Retinal pigment epithelial cell (primary cell): ENCODE results near the gene SLC38A9.
A peak's percentile ranks its signal among the peaks of the same experiment; 100 is the strongest.

ENCODE experiments used
- DNase-seq: peaks from one replicate; pipeline ENCODE4 v3.0.0-alpha.2; 2010; ENCODE audit warnings: low read depth
- H3K4me3 ChIP-seq: 2 replicates; pipeline ENCODE4 v1.5.1; 2011; ENCODE audit warnings: mild to moderate bottlenecking, low read length, control low read depth, moderate library complexity
- TF ChIP-seq, protein P1 (sequence below): conservative IDR thresholded peaks from 2 replicates; pipeline ENCODE4 v1.5.1; 2011; ENCODE audit warnings: low read depth, low read length, control low read depth, inconsistent platforms

SLC38A9 gene

DNA sequence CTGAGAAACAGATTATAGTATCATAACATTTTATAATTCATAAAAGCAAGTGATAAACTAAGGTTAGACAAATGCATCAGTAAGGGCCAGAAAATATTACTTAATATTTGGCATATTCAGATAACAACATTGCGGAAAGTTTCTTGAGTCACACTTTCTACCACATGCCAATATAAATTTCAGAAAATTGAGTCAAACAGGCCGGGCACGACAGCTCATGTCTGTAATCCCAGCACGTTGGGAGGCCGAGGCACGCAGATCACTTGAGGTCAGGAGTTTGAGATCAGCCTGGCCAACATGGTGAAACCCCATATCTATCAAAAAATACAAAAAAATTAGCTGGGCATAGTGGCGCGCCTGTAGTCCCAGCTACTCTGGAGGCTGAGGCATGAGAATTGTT lies 47.1 kb downstream of the SLC38A9 start:
- TF ChIP-seq, protein P1, sequence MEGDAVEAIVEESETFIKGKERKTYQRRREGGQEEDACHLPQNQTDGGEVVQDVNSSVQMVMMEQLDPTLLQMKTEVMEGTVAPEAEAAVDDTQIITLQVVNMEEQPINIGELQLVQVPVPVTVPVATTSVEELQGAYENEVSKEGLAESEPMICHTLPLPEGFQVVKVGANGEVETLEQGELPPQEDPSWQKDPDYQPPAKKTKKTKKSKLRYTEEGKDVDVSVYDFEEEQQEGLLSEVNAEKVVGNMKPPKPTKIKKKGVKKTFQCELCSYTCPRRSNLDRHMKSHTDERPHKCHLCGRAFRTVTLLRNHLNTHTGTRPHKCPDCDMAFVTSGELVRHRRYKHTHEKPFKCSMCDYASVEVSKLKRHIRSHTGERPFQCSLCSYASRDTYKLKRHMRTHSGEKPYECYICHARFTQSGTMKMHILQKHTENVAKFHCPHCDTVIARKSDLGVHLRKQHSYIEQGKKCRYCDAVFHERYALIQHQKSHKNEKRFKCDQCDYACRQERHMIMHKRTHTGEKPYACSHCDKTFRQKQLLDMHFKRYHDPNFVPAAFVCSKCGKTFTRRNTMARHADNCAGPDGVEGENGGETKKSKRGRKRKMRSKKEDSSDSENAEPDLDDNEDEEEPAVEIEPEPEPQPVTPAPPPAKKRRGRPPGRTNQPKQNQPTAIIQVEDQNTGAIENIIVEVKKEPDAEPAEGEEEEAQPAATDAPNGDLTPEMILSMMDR: no peak
- no peak for DNase-seq
- H3K4me3 ChIP-seq: no peak overlapping the region

DNA sequence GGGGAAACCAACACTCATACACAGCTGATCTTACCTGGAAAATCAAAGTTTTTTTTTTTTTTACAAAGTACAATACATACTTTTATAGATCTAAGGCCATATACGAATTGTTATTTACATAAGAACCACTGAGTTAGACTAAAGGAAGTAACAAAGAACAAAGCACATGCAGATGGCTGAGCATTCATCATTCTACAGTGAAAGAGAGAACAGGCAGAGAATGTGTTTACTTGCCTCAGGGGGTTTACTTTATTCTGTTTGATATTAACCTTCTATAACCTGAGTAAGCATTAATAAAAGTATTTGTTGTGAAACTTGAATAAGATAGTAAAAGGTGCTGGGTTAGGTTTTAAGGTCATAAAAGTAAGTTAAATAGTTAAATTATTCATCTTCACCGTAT lies 54.7 kb downstream of the SLC38A9 start:
- H3K4me3 ChIP-seq: no peak overlapping the region
- no peak for DNase-seq
- TF ChIP-seq, protein P1: no peak

DNA sequence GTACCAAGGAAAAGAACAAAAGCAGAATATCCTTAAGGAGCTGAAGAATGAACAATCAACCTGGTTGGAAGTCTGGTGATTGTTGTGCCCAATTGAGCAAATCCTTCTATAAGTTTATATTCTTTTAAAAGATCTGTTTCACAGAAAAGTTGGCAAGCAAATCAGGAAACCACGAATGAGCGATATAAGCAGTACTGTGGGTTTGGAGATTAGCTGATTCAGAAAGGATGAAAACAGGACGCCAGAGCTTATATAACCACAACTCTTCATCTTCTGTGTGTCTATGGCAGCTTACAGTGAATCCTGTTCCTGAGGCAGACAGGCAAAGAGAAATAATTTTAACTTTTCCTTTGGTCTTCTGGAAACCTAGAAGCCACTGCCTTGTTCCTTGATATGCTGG lies 61.7 kb downstream of the SLC38A9 start:
- TF ChIP-seq, protein P1: no peak
- DNase-seq: peak; percentile 63
- no peak overlapping the region for H3K4me3 ChIP-seq

DNA sequence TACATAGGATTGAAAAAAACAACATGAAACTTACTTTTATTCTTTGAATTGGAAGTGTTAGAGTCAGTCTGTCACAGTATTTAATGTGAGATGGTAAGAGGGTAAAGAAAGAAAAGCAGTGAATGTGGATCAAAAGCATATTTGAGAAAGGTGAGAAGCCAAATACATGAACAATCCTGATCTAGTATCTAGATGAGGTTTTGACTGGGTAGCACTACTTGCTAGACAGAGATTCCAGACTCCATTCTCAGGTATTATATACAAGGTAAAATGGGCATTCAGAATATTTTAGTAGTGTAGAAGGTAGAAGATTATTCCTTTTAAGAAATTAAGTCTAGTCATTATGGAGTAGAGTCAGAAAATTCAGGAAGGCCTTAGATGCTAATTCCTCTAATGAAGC lies 62.2 kb downstream of the SLC38A9 start:
- DNase-seq: no peak
- TF ChIP-seq, protein P1: no peak
- H3K4me3 ChIP-seq: no peak overlapping the region

DNA sequence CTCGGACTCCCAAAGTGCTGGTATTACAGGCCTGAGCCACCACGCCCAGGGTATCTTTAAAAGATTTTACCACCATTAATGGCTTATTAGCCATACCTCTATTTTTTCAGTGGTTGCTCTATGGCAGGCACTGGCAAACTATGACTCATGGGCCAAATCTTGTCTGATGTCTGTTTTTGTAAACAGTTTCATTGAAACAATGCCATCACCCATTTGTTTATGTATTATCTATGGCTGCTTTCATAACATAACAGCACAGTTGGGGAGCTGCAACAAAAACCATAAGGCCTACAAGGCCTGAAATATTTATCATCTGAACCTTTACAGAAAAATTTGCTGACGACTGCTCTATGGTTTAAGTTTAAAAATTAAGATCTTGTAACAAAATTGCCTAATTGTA lies 66.8 kb downstream of the SLC38A9 start:
- TF ChIP-seq, protein P1: no peak
- H3K4me3 ChIP-seq: no peak overlapping the region
- no peak for DNase-seq

DNA sequence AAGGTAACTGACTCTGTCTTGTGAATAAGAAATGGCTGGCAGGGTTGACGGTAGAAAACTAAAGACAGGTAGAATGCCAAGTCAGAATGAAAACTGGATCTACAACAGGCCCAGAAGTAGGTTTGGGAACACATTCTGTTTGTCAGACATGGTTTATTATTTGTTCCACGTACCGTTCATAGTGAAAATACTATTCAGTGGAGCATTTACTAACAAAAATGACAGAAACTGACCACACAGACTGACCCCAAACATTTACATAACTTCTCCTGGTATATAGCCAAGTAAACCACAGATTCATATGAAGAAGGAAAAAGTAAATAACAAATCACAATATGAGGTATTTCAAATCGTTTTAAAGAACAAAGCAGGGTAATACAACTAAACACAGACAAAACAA lies 73.7 kb downstream of the SLC38A9 start:
- no peak overlapping the region for H3K4me3 ChIP-seq
- TF ChIP-seq, protein P1: no peak
- DNase-seq: no peak

DNA sequence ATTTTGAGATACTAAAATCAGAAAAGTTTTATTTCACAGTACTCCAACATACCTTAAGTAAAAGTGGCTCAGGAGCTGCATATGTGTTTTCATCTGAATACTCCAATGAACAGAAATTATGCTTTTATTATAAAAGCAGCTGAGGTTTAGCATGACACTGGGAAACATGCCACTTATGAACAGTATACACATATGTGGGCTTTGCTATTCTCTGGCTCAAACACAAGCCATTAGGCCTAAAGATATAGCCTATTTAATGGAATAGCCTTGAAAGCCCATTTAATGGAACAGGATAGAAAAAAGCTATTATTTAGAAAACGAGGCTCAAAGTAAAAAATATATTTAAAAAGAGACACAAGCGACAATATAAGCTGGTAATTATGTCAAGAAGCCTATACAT lies 74.1 kb downstream of the SLC38A9 start:
- no peak for DNase-seq
- TF ChIP-seq, protein P1: no peak
- H3K4me3 ChIP-seq: no peak overlapping the region
